RWPE1 (cell line): ENCODE results near the gene DNAJB11.
A peak's percentile ranks its signal among the peaks of the same experiment; 100 is the strongest.
"Not testable (repeated sequence)": the region's sequence is repeated elsewhere in the genome, so short reads cannot be mapped to it uniquely, and the experiment has no call there.

Experiments used
- CTCF ChIA-PET: fragments of 350-600 bp; sonication (Branson Sonifier 250); formaldehyde crosslinking; extraction: SDS; loops from one replicate; lab custom pipeline; 2021; lab: Yijun Ruan, JAX
- POLR2A ChIA-PET: fragments of 400-600 bp; formaldehyde crosslinking; extraction: SDS; loops from one replicate; lab custom pipeline; 2020; ENCODE audit warnings: antibody characterized with exemption; ENCODE audit not compliant: low non-redundant PET; lab: Yijun Ruan, JAX
- DNase-seq: peaks from one replicate; pipeline ENCODE4 v3.0.0; 2012; ENCODE audit warnings: low spot score
- H3K27ac ChIP-seq: fragments of 450-650 bp; 2 replicates; pipeline ENCODE4 v1.5.1; 2017
- TF ChIP-seq, protein P1 (sequence below): fragments of 450-650 bp; conservative IDR thresholded peaks from 2 replicates; pipeline ENCODE4 v1.5.1; 2017; ENCODE audit warnings: low read depth, mild to moderate bottlenecking

DNAJB11 gene

DNA sequence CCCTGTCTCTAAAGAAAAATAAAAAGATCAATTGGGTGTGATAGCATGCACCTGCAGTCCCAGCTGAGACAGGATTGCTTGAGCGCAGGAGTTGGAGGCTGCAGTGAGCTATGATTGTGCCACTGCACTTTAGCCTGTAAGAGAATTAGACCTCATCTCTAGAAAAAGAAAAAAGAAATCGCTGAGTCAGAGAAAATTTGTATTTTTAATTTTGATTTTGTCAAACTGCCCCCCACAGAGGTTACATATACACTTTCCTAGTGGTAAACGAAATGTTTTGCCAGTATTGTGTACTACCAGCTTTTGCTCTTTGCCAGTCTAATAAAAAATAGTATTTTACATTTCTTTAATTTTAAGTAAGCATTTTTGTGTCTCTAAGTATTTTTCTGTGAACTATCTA is 21.0 kb upstream of the DNAJB11 start:
- TF ChIP-seq, protein P1, sequence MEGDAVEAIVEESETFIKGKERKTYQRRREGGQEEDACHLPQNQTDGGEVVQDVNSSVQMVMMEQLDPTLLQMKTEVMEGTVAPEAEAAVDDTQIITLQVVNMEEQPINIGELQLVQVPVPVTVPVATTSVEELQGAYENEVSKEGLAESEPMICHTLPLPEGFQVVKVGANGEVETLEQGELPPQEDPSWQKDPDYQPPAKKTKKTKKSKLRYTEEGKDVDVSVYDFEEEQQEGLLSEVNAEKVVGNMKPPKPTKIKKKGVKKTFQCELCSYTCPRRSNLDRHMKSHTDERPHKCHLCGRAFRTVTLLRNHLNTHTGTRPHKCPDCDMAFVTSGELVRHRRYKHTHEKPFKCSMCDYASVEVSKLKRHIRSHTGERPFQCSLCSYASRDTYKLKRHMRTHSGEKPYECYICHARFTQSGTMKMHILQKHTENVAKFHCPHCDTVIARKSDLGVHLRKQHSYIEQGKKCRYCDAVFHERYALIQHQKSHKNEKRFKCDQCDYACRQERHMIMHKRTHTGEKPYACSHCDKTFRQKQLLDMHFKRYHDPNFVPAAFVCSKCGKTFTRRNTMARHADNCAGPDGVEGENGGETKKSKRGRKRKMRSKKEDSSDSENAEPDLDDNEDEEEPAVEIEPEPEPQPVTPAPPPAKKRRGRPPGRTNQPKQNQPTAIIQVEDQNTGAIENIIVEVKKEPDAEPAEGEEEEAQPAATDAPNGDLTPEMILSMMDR = no peak
- POLR2A ChIA-PET = no interaction called here
- CTCF ChIA-PET = interaction anchor here (1.1 kb wide), 1 partner anchor 11 kb away, joined by 3 read pairs; no protein-coding TSS in a partner anchor
- no peak for DNase-seq
- no peak overlapping the region for H3K27ac ChIP-seq

DNA sequence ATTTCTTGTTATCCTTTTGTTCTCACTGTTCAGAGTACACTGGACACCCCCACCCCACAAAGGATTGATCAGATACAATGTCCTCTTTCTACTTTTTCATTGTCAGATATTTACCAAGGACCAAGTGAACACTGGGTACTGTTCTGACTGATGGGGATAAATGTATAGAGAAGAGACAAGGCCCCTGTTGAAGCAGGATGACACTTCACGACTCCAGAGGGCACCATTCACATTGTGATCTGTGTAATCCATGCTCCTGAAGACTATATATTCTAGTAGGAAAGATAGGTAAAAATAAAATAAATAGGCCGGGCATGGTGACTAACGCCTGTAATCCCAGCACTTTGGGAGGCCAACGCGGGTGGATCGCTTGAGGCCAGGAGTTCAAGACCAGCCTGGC is 19.1 kb upstream of the DNAJB11 start:
- ChIA-PET CTCF (interaction anchor here (0.8 kb wide), 1 partner anchor 34 kb away, joined by 6 read pairs; no protein-coding TSS in a partner anchor), POLR2A (no interaction called here)
- DNase-seq = no peak
- TF ChIP-seq, protein P1 = no peak
- no peak overlapping the region for H3K27ac ChIP-seq

DNA sequence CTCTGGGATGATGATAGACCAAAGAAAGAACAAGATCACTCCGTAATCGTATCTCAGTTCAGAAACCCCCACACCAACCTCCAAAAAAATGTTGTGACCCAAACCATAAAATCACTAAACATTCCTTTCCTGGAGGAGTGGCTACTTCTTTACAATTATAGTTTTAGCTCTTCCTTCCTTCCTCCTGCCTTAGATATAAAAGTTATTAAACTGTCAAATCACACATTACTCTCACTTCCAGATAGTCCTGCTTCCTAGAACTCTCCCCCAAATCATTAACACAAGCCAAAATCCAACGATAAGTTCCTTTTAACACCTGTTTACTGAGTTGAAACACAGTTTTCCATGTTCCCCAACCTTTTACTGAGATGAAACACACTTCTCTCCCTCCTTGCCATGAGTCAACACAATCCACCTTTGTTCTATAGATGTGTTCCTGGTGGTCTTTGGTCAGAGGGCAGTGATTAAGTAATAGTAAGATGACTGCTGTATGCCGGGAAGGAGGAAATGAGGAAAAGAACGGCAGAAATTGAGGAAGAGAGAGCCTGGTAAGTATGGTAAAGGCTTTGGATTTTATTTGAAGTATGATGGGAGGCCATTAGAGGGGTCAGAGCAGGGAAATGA is 18.0 kb upstream of the DNAJB11 start:
- ChIA-PET POLR2A (no interaction called here), CTCF (interaction anchor here (0.7 to 0.8 kb wide), 2 partner anchors 35 to 39 kb away, joined by 6 read pairs; no protein-coding TSS in a partner anchor)
- TF ChIP-seq, protein P1 = no peak
- no peak overlapping the region for H3K27ac ChIP-seq
- no peak for DNase-seq

DNA sequence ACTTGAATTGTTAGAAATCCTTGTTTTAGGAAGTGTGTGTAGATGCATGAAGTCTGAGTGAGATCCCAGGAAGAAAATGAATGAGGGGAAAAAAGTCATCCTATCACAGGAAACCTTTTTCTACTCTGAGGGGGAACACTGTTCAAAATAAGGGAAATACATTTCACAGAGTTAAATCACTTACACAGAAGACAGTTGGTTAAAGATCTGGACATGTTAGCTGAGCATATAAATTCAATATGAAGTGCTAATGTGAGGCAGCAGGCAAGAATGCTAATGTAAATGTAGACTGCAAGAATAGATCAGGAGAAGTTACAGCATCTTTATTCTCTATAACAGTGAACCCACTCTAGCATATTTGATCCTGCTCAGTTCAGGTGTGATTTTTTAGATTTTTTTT is 5.9 kb upstream of the DNAJB11 start:
- CTCF ChIA-PET = interaction anchor here (0.6 kb wide), 1 partner anchor 171 kb away, joined by 3 read pairs; no protein-coding TSS in a partner anchor
- TF ChIP-seq, protein P1 = no peak
- POLR2A ChIA-PET = no interaction called here
- H3K27ac ChIP-seq = no peak overlapping the region
- no peak for DNase-seq

DNA sequence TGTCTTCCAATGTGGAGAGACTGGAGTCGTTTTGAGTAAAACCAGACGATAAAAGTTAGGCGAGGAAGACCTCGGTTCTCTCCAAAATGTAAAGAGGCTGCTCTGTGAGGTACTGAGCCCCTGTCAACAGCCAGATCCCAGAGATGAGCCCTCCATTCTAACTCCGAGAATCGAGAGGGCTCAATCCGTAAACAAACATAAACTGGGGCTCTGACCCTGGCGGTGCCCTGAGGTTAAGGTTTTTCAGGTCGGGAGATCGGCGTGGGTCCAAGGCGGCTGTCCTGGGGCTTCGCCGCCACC is 3.8 kb upstream of the DNAJB11 start:
- DNase-seq = no peak
- POLR2A ChIA-PET = interaction anchor here (0.6 kb wide), 1 partner anchor 370 kb away, joined by 3 read pairs; no protein-coding TSS in a partner anchor
- H3K27ac ChIP-seq = peak overlapping the region; percentile 93
- TF ChIP-seq, protein P1 = no peak
- CTCF ChIA-PET = interaction anchor here (0.6 to 1.1 kb wide), 2 partner anchors 50 to 567 kb away, joined by 3 to 5 read pairs; no protein-coding TSS in a partner anchor

DNA sequence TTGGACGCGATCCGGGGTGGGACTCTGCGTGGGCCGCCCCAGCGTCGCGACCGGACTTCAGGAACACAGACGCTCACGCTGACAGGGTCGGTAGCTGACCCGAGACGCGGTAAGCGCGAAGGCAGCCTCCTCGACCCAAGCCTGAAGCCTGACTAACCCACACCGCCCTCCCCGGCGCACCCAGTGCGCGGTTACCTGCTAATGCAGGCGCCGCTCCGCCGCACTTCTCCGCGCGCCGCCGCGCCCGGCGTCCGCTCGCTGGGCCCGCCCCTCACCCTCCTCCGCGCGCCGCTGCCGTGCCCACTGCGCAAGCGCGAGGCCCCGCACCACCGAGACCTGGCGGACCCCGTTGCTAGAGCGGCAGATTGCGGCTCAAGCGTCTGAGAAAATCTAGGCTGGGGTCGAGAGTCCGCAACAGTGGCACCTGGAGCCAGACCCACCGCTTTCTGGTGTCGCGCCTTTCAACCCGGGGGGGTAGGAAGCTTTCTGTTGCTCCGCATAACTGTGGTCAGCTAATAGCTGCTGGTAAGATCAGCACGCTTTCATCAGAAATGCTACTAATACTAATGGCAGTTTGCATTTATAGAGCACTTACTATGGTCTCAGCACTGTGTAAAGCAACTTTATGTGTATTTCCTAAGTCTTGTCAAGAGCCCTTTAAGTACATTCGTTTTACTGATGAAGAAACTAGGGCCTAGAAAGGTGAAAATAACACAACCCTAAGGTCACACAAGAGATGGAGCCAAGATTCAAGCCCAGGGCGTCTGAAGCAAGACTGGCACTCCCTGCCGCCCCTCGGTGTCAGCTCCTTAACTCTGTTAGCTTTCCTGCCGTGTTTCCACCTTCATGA is 3.2 kb upstream of the DNAJB11 start, which contains the start of gene TBCCD1:
TBCCD1 (minus strand) TSS at position 268 of the 850 bp plus-strand sequence. CDS start 3,010 bp downstream, outside the sequence.
- peak; percentile 90 for DNase-seq
- H3K27ac ChIP-seq = peak within 1 kb of the TSS; percentile 93
- TF ChIP-seq, protein P1 = no peak
- CTCF ChIA-PET = interaction anchor here (0.6 to 1.1 kb wide), 6 partner anchors 27 to 567 kb away, joined by 3 to 8 read pairs (median 4); no protein-coding TSS in a partner anchor
- POLR2A ChIA-PET = interaction anchor here (0.6 kb wide), 1 partner anchor 370 kb away, joined by 3 read pairs; no protein-coding TSS in a partner anchor

DNA sequence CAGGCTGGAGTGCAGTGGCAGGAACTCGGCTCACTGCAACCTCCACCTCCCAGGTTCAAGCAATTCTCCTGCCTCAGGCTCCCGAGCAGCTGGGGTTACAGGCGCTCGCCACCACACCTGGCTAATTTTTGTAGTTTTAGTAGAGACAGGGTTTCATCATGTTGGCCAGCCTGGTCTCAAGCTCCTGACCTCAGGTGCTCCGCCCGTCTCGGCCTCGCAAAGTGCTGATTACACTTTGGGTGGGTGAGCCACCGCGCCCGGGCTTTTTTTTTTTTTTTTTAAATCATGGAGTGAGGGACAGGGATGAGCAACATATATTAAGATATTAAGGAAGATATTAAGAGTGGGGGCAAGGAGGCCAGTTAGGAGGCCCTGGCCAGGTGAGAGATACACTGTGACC is 1.2 kb upstream of the DNAJB11 start:
- ChIA-PET POLR2A (interaction anchor here (0.7 to 1.7 kb wide), 3 partner anchors 48 to 625 kb away, joined by 3 to 5 read pairs (median 3); no protein-coding TSS in a partner anchor), CTCF (interaction anchor here (0.6 to 2.0 kb wide), 3 partner anchors 45 to 645 kb away, joined by 3 to 6 read pairs (median 3); no protein-coding TSS in a partner anchor)
- H3K27ac ChIP-seq = peak overlapping the region; percentile 50
- not testable (repeated sequence) for DNase-seq
